H1 (cell line): ENCODE data around the gene ZNF674. TPM values are rescaled to one million over a fixed set of nuclear protein-coding genes. Genes with fewer than 3 reads are reported as not detected.

Experiments
- BCL11A ChIP-seq, 2 experiments: IDR thresholded peaks; one replicate each; pipeline ENCODE4 v1.6.1; 2011; ENCODE audit warnings: low read depth in 2 of 2, low read length in 2 of 2, mild to moderate bottlenecking in 2 of 2
- EZH2 ChIP-seq: fragments of 200-600 bp; sonication (generic); IDR thresholded peaks from 2 replicates; pipeline ENCODE4 v1.7.1; 2012; ENCODE audit warnings: low read depth, mild to moderate bottlenecking, moderate library complexity, low read length, inconsistent platforms; ENCODE audit not compliant: severe bottlenecking
- JUN ChIP-seq: IDR thresholded peaks from 2 replicates; pipeline ENCODE4 v1.6.1; 2011; ENCODE audit warnings: low read depth, mild to moderate bottlenecking, improper control_type of control experiment, low read length
- JUND ChIP-seq: IDR thresholded peaks from 2 replicates; pipeline ENCODE4 v1.6.1; 2011; ENCODE audit warnings: mild to moderate bottlenecking, improper control_type of control experiment, low read length
- POLR2A ChIP-seq, 2 experiments: IDR thresholded peaks; 1 replicate in 1 of 2; 2 replicates in 1 of 2; pipeline ENCODE4 v1.6.1; 2011; ENCODE audit warnings: low read depth in 2 of 2, low read length in 2 of 2, mild to moderate bottlenecking in 2 of 2; ENCODE audit errors: control extremely low read depth in 1 of 2
- SIN3A ChIP-seq, 2 experiments: IDR thresholded peaks in 1 of 2; conservative IDR thresholded peaks in 1 of 2; 2 replicates each; pipeline ENCODE4 v1.6.1; 2011 to 2012; ENCODE audit warnings: low read length in 2 of 2, improper control_type of control experiment in 1 of 2, low read depth in 1 of 2, mild to moderate bottlenecking in 1 of 2
- SRF ChIP-seq: IDR thresholded peaks from 2 replicates; pipeline ENCODE4 v1.6.1; 2011; ENCODE audit warnings: mild to moderate bottlenecking, low read depth, low read length, moderate library complexity
- TAF1 ChIP-seq: IDR thresholded peaks from 2 replicates; pipeline ENCODE4 v1.6.1; 2011; ENCODE audit warnings: mild to moderate bottlenecking, low read depth, low read length
- TEAD4 ChIP-seq: IDR thresholded peaks from 2 replicates; pipeline ENCODE4 v1.6.1; 2012; ENCODE audit warnings: low read depth, low read length, inconsistent platforms, mixed read lengths
- polyA plus RNA-seq, 7 experiments: library from polyadenylated mRNA; depleted of rRNA in 3 of 7; stranded (reverse) in 5 of 7; unstranded in 2 of 7; fragments of >200 nt in 5 of 7; fragments of 200-250 nt in 2 of 7; gene quantifications; 1 replicate in 5 of 7; 2 replicates in 1 of 7; 4 replicates in 1 of 7; pipeline versions ENCODE4 v1.2.1 to v1.2.3, GENCODE V29; 2011 to 2013; ENCODE audit warnings: missing spikeins in 2 of 7, mixed read lengths in 2 of 7
- total RNA-seq: library from RNA; stranded (reverse); fragmentation: NEBNext Ultra II Directional; extraction: Animal tissue kit (Norgen Biotek cat#: 25700); gene quantifications from 2 replicates; pipeline ENCODE4 v1.2.1, GENCODE V29; 2021
- TF ChIP-seq, protein P1 (sequence below): IDR thresholded peaks from 2 replicates; pipeline ENCODE4 v1.6.1; 2012; ENCODE audit warnings: low read length, inconsistent platforms
- TF ChIP-seq, protein P2 (sequence below), 3 experiments: IDR thresholded peaks; 1 replicate in 2 of 3; 2 replicates in 1 of 3; pipeline versions ENCODE4 v1.5.1 to v1.6.1; 2011; ENCODE audit warnings: low read length in 3 of 3, mild to moderate bottlenecking in 3 of 3, inconsistent platforms in 2 of 3, low read depth in 1 of 3, moderate library complexity in 1 of 3; ENCODE audit not compliant: insufficient read depth in 1 of 3; ENCODE audit errors: control extremely low read depth in 1 of 3

Gene ZNF674
- total and polyA plus RNA-seq, 2 of the 8 experiments (the other 6 are each of a cell fraction or from before 2014, with no cell fraction given), result 2.0 to 7.4 TPM

DNA sequence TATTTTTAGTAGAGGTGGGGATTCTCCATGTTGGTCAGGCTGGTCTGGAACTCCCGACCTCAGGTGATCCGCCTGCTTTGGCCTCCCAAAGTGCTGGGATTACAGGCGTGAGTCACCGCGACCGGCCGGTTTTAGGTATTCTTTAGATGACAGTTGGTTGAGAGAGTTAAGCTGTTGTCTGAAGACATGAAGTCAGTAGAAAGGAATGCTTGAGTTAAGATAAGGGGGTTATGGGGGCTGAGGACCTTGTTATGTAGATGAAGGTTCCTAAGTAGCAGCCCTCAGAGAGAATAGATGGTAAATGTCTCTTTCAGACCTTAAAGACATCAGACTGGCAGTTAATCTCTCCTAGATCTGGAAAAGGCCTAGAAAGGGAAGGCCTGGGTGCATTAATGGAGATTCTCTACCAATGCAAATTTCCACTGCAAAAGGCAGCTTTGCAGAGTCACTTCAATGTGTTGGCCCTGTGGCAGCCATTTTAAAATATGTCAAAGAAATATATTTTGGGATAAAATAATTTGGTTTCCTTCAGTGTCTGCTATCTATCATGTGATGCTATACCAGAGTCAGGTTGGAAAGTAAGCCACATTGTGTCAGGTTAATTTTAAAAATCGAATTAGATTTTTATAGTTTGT is 6.4 kb upstream of the ZNF674 start (continued):
- TF ChIP-seq, protein P1, sequence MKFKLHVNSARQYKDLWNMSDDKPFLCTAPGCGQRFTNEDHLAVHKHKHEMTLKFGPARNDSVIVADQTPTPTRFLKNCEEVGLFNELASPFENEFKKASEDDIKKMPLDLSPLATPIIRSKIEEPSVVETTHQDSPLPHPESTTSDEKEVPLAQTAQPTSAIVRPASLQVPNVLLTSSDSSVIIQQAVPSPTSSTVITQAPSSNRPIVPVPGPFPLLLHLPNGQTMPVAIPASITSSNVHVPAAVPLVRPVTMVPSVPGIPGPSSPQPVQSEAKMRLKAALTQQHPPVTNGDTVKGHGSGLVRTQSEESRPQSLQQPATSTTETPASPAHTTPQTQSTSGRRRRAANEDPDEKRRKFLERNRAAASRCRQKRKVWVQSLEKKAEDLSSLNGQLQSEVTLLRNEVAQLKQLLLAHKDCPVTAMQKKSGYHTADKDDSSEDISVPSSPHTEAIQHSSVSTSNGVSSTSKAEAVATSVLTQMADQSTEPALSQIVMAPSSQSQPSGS, result peak; percentile 34; the same call in 1 of the 2 replicates
- TF ChIP-seq JUND (peak; percentile 91), JUN (peak; percentile 89), POLR2A (IDR thresholded peaks at IDR 0.05; ENCODE audit: control extremely low read depth in 1 of 2, low read depth in 2 of 2, low read length in 2 of 2) (no peak), BCL11A (IDR thresholded peaks at IDR 0.05; ENCODE audit: low read depth in 2 of 2, low read length in 2 of 2) (no peak), EZH2 (no peak), TAF1 (no peak), TEAD4 (no peak), SIN3A (conservative IDR thresholded peaks at IDR 0.05 in 1 of 2, IDR thresholded peaks at IDR 0.05 in 1 of 2; ENCODE audit: low read depth in 1 of 2, low read length in 2 of 2) (no peak), SRF (no peak)
- TF ChIP-seq, protein P2, sequence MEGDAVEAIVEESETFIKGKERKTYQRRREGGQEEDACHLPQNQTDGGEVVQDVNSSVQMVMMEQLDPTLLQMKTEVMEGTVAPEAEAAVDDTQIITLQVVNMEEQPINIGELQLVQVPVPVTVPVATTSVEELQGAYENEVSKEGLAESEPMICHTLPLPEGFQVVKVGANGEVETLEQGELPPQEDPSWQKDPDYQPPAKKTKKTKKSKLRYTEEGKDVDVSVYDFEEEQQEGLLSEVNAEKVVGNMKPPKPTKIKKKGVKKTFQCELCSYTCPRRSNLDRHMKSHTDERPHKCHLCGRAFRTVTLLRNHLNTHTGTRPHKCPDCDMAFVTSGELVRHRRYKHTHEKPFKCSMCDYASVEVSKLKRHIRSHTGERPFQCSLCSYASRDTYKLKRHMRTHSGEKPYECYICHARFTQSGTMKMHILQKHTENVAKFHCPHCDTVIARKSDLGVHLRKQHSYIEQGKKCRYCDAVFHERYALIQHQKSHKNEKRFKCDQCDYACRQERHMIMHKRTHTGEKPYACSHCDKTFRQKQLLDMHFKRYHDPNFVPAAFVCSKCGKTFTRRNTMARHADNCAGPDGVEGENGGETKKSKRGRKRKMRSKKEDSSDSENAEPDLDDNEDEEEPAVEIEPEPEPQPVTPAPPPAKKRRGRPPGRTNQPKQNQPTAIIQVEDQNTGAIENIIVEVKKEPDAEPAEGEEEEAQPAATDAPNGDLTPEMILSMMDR (IDR thresholded peaks at IDR 0.05; ENCODE audit: control extremely low read depth in 1 of 3, insufficient read depth in 1 of 3, low read depth in 1 of 3, low read length in 3 of 3), result no peak
